ENCODE results near the gene OSGEP.
A peak's percentile ranks its signal among the peaks of the same experiment; 100 is the strongest.

The OSGEP gene

DNA sequence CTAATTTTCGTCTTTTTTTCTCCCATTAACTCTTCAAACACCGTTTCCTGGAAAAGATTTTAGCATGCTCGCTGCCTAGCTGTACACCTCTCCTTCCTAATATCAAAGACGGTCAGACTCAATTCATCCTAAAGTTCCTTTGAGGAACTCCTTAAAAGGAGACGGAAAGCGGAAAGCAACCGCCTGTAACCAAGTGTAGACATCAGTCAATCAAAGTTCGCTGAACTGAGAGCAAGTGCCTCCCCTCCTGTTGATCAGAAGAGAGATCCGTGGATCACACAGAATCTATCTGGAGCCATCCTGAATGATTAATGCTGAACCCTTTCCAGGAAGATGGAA is 40.9 kb downstream of the OSGEP start:
- peak in 1 of 2 experiments; percentile 27 for DNase-seq (ENCODE audit: low read depth in 1 of 2, low spot score in 1 of 2)
- TF ChIP-seq SPI1 (IDR thresholded peaks at IDR 0.05; ENCODE audit: borderline replicate concordance, low read depth) = no peak
- TF ChIP-seq, protein P1, sequence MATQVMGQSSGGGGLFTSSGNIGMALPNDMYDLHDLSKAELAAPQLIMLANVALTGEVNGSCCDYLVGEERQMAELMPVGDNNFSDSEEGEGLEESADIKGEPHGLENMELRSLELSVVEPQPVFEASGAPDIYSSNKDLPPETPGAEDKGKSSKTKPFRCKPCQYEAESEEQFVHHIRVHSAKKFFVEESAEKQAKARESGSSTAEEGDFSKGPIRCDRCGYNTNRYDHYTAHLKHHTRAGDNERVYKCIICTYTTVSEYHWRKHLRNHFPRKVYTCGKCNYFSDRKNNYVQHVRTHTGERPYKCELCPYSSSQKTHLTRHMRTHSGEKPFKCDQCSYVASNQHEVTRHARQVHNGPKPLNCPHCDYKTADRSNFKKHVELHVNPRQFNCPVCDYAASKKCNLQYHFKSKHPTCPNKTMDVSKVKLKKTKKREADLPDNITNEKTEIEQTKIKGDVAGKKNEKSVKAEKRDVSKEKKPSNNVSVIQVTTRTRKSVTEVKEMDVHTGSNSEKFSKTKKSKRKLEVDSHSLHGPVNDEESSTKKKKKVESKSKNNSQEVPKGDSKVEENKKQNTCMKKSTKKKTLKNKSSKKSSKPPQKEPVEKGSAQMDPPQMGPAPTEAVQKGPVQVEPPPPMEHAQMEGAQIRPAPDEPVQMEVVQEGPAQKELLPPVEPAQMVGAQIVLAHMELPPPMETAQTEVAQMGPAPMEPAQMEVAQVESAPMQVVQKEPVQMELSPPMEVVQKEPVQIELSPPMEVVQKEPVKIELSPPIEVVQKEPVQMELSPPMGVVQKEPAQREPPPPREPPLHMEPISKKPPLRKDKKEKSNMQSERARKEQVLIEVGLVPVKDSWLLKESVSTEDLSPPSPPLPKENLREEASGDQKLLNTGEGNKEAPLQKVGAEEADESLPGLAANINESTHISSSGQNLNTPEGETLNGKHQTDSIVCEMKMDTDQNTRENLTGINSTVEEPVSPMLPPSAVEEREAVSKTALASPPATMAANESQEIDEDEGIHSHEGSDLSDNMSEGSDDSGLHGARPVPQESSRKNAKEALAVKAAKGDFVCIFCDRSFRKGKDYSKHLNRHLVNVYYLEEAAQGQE (IDR thresholded peaks at IDR 0.05; ENCODE audit: insufficient replicate concordance, low read depth) = no peak
- no peak for TF ChIP-seq GABPA (IDR thresholded peaks at IDR 0.05; ENCODE audit: low read depth)
- TF ChIP-seq POLR2AphosphoS5 (IDR thresholded peaks at IDR 0.05; ENCODE audit: low read depth) = no peak
- no peak for TF ChIP-seq CTCF (IDR thresholded peaks at IDR 0.05; ENCODE audit: insufficient read depth, low read length)
- H3K27ac ChIP-seq (replicated peaks) = peak overlapping the region; percentile 64
- H3K27me3 ChIP-seq (ENCODE audit: insufficient read depth, poor library complexity, severe bottlenecking) = no peaks in the 10 kb centered on the region
- peak overlapping the region; percentile 91 for H3K4me3 ChIP-seq (replicated peaks; ENCODE audit: insufficient read depth, low read length)

DNA sequence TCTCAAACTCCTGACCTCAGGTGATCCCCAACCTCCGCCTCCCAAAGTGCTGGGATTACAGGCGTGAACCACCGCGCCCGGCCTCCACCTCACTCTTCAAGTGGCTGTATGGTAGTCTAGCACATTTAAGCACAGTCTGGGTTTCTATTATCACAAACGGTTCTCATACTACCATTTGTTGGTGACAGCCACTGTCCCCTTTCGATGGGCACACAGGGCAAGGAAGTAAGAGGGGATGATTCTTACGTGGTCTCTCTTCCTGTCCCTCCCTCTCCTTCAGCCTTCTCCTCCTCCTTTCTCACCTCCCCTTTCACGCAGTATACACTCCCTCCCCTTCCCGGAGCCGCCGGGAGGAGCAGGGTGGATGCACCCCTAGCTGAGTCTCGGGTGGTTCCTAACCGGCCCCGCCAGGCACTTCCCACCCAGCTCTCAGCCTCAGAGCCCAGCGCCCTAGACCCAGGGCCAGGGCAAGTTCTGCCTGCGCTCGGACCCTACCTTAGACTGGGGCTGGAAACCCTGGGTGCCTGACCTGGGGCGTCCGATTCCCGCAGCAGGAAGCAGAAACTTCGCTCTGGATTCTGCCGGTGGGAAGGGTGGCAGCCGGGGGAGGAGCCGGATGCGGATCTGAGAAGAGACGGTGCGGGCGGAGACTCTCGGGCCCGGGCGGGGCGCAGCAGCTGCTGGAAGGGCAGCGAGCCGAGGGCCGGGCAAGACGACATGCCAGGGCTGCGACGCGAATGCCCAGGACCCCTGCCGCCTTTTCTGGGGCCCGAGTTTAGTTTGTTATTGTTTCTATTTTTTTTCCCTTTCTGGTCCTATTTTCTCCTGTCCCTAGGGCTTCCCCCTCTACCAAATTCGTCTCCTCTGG is 41.5 kb downstream of the OSGEP start, which contains the start of gene TEP1:
TEP1 (minus strand) TSS at position 626 of the 868 bp plus-strand sequence. CDS start 5,062 bp downstream, outside the sequence.
- Histone ChIP-seq H3K27me3 (ENCODE audit: insufficient read depth, poor library complexity, severe bottlenecking) (no peaks in the 10 kb centered on the region), H3K27ac (replicated peaks) (peak within 1 kb of the TSS; percentile 64), H3K4me3 (replicated peaks; ENCODE audit: insufficient read depth, low read length) (peak within 1 kb of the TSS; percentile 91)
- peak; percentile 47 to 78 for DNase-seq (ENCODE audit: low read depth in 1 of 2, low spot score in 1 of 2)
- no peak for TF ChIP-seq CTCF (IDR thresholded peaks at IDR 0.05; ENCODE audit: insufficient read depth, low read length)
- TF ChIP-seq, protein P1 (IDR thresholded peaks at IDR 0.05; ENCODE audit: insufficient replicate concordance, low read depth) = no peak

GRCh38 chr14:20412411-20412810 is 42.2 kb downstream of the OSGEP start:
- DNase-seq (ENCODE audit: low read depth in 1 of 2, low spot score in 1 of 2) = no peak
- H3K27ac ChIP-seq (replicated peaks) = no peak overlapping the region
- TF ChIP-seq SPI1 (IDR thresholded peaks at IDR 0.05; ENCODE audit: borderline replicate concordance, low read depth) = no peak
- TF ChIP-seq POLR2AphosphoS5 (IDR thresholded peaks at IDR 0.05; ENCODE audit: low read depth) = no peak
- no peak for TF ChIP-seq GABPA (IDR thresholded peaks at IDR 0.05; ENCODE audit: low read depth)
- TF ChIP-seq CTCF (IDR thresholded peaks at IDR 0.05; ENCODE audit: insufficient read depth, low read length) = no peak
- TF ChIP-seq, protein P1 (IDR thresholded peaks at IDR 0.05; ENCODE audit: insufficient replicate concordance, low read depth) = no peak

More at GRCh38 chr14:20412411-20412810, 42.2 kb downstream of the OSGEP start:
- no peaks in the 10 kb centered on the region for H3K27me3 ChIP-seq (ENCODE audit: insufficient read depth, poor library complexity, severe bottlenecking)
- H3K4me3 ChIP-seq (replicated peaks; ENCODE audit: insufficient read depth, low read length) = peak overlapping the region; percentile 91

Data from HL-60 (cell line).